GM15510 (cell line): ENCODE measurements around the gene CDC42EP5.

Experiments
- POLR2A ChIP-seq: IDR thresholded peaks from 3 replicates; pipeline ENCODE4 v1.6.1; 2011; ENCODE audit warnings: borderline replicate concordance; ENCODE audit not compliant: insufficient read length; ENCODE audit errors: extremely low read depth

Gene CDC42EP5

GRCh38 chr19:54484451-54484850, 11.4 kb upstream of the CDC42EP5 start:
- TF ChIP-seq POLR2A, result no peak

- no peak for TF ChIP-seq POLR2A
Observed at GRCh38 chr19:54482889-54483288, 9.8 kb upstream of the CDC42EP5 start.

GRCh38 chr19:54481326-54481930, 8.3 kb upstream of the CDC42EP5 start:
- TF ChIP-seq POLR2A, result no peak

DNA sequence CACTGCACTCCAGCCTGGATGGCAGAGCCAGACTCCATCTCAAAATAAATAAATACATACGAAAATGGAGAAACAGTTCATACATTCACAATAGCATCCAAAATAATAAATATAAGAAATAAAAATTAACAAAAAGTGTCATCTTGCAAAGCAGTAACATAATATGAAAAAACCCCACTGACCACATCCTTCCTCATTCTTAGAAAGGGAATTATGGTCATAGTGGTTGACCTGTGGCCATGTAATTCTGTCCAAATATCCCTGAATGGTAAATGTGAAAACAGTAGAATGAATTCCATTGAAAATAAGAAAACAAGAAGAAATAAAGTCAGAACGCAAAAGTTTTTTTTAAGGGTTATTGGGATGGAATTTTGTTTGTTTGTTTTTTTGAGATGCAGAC, 7.0 kb upstream of the CDC42EP5 start:
- TF ChIP-seq POLR2A, result no peak

- TF ChIP-seq POLR2A, result no peak
Observed at GRCh38 chr19:54478677-54479266, 5.7 kb upstream of the CDC42EP5 start.

GRCh38 chr19:54477650-54478049, 4.6 kb upstream of the CDC42EP5 start:
- no peak for TF ChIP-seq POLR2A

DNA sequence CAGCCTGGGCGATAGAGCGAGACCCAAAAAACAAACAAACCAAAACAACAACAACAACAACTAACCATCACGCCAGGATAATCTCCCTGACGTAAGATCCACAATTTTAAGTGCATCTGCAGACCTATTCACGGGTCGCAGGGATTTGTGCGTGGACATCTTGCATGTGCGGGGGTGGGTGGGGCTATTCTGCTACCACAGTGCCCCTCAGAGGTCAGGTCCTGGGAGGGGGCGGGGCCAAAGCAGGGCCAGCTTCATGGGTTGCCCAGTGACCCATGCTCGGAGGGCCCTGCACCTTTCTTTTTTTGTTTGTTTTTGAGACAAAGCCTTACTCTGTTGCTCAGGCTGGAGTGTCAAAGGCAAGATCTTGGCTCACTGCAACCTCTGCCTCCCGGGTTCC, 2.6 kb upstream of the CDC42EP5 start:
- no peak for TF ChIP-seq POLR2A

GRCh38 chr19:54473892-54474372, 836 bp upstream of the CDC42EP5 start:
- TF ChIP-seq POLR2A, result no peak

DNA sequence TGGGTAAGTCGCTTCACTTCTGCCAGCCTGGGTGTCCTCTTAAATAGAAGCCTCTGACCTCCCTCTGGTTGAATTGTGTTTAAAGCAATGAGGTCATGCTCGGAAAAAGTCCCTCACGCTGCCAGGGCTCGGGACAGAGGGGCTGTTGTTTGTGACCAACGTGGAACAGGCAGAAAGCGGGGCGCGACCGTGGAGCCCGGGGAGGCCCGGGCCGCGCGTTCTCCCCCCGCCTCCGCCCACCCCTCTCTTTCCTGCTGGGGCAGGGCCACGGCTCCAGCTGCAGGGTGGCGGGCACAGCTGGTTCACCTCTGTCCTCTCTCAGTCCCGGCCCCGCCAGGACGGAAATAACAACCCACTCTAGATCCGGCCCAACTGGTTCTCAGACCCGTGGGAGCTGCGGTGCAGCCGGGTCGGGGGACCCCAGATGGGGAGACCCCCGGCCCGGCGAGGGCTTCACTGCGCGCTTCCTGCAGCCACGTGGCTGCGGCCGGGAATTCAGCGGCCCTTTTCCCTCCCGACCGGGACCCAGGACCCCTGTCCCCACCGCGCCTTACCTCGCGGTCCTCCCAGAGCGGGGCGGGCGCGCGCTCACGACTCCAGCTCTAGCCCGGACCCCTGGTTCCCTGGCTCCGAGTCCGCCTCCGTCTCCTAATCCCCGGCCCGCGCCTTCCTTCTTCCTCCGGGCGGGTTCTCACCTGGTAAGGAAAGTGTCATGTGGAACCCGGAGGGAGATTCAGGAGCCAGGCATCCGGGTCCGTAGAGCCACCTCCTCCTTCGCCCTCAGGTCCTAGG, 1.9 kb downstream of the CDC42EP5 start:
- no peak for TF ChIP-seq POLR2A

DNA sequence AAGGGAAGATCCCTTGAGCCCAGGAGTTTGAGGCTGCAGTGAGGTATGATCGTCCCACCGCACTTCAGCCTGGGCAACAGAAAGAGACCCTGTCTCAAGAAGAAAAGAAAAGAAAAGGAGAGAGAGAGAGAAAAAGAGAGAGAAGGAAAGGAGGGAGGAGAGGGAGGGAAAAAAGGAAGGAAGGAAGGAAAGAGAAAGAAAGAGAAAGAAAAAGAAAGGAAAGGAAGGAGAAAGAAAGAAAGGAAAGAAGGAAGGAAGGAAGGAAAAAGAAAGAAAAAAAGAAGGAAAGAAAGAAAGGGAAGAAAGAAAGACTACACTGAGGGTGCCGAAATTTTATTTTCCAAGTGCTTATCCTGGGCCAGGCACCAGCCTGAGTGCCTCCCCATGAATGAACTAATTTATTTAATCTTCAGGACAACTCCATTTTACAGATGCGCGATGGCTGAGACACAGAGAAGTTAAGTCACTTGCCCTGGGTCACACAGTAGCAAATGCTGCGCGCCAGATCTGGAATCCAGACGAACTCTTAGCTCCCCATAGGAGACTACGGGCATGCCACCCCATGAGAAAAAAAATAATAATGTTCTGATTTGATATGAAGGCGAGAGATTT, 2.7 kb downstream of the CDC42EP5 start:
- TF ChIP-seq POLR2A, result no peak

GRCh38 chr19:54469496-54469934, 3.6 kb downstream of the CDC42EP5 start:
- no peak for TF ChIP-seq POLR2A

GRCh38 chr19:54465426-54466109, 7.5 kb downstream of the CDC42EP5 start:
- no peak for TF ChIP-seq POLR2A

DNA sequence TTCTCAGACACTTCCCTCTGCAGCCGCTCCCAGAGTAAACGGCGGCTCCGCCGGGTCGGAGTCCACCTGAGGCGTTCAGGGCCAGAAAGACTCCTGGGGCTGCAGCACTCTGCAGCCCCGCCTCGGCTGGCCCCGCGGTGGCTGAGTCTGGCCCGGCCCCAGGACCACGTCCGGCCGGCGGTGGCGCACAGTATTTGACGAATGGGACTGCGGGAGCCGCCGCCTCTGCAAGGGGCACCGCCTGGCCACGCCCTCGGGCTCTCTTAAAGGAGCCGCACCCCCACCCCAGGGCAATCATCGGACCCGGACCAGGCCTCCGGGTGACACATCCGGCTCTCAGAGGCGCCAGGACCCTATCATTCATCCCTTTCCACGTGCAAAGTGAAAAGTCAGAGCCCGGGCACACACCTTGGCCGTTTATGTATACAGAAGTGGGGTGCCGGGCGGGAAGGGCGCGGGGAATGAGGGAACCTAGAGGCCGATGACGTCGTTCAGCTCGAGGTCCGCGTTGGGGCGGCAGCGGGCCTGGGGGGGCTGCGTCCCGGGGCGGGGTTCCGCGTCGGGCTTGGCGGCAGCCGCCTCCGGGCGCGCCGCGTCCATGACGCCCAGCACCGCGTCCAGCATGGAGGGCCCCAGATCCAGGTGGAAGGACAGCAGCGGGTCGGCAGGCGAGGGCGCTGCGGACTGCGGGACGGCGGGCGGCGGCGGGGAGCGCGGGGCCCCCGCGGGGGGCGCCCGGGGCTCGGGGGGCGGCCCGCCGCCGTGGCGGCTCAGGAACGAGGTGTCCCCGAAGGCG, 8.3 kb downstream of the CDC42EP5 start:
- TF ChIP-seq POLR2A, result peak; percentile 76
